IMR-90 (cell line): Measurements from ENCODE around the gene DUSP2. TPM values are rescaled to one million over a fixed set of nuclear protein-coding genes. Genes with fewer than 3 reads are reported as not detected.

ENCODE experiments used
- ATAC-seq: fragments of 200-7000 bp; cut with Tn5 transposase; 2 replicates; pipeline ENCODE4 v1.9.1; 2020; ENCODE audit warnings: low read depth, mild to moderate bottlenecking, moderate library complexity
- BruUV-seq: library from RNA; stranded (reverse); fragments of 400-500 nt; replicated peaks from 2 replicates; lab custom pipeline; 2021; lab: Mats Ljungman, UMichigan
- CTCF ChIA-PET: fragments of 300-600 bp; formaldehyde crosslinking; extraction: SDS; loops from one replicate; lab custom pipeline; 2021; ENCODE audit warnings: antibody characterized with exemption; lab: Yijun Ruan, JAX
- POLR2A ChIA-PET: fragments of 300-600 bp; sonication (Branson Sonifier 250); formaldehyde crosslinking; loops from one replicate; lab custom pipeline; 2022; ENCODE audit warnings: antibody characterized with exemption; ENCODE audit not compliant: unreplicated experiment; lab: Charles Lee
- DNase-seq: peaks from one replicate; pipeline ENCODE4 v3.0.0; 2013
- H2AFZ ChIP-seq: replicated peaks from 2 replicates; pipeline ENCODE3; 2013; ENCODE audit warnings: low read length, mild to moderate bottlenecking; ENCODE audit not compliant: poor library complexity
- H2AK5ac ChIP-seq: 2 replicates; pipeline ENCODE4 v1.6.1; 2013; ENCODE audit warnings: low read depth, low read length, inconsistent platforms
- H2AK9ac ChIP-seq: replicated peaks from 2 replicates; pipeline ENCODE3; 2013; ENCODE audit warnings: mild to moderate bottlenecking, low read depth, low read length, moderate library complexity; ENCODE audit not compliant: poor library complexity
- H2BK120ac ChIP-seq: 2 replicates; pipeline ENCODE4 v1.6.1; 2013; ENCODE audit warnings: low read depth, low read length, inconsistent platforms
- H2BK15ac ChIP-seq: 3 replicates; pipeline ENCODE4 v1.6.1; 2013; ENCODE audit warnings: low read depth, low read length, inconsistent platforms
- H2BK20ac ChIP-seq: 2 replicates; pipeline ENCODE4 v1.6.1; 2013; ENCODE audit warnings: low read depth, mild to moderate bottlenecking, inconsistent platforms, low read length, moderate library complexity
- H2BK5ac ChIP-seq: 2 replicates; pipeline ENCODE4 v1.6.1; 2013; ENCODE audit warnings: mild to moderate bottlenecking, low read depth, low read length, inconsistent platforms; ENCODE audit not compliant: poor library complexity, severe bottlenecking
- H3K14ac ChIP-seq: replicated peaks from 2 replicates; pipeline ENCODE4 v1.6.1; 2013; ENCODE audit warnings: low read depth, low read length, inconsistent platforms
- H3K18ac ChIP-seq: 2 replicates; pipeline ENCODE4 v1.6.1; 2013; ENCODE audit warnings: low read depth, low read length, control low read depth
- H3K23ac ChIP-seq: 2 replicates; pipeline ENCODE4 v1.6.1; 2013; ENCODE audit warnings: low read depth, low read length, inconsistent platforms
- H3K27ac ChIP-seq: 2 replicates; pipeline ENCODE4 v1.5.1; 2013; ENCODE audit warnings: mild to moderate bottlenecking, control low read depth, low read length; ENCODE audit not compliant: insufficient read depth
- H3K27me3 ChIP-seq: 2 replicates; pipeline ENCODE4 v1.6.1; 2013; ENCODE audit warnings: low read length; ENCODE audit not compliant: control insufficient read depth, insufficient read depth
- H3K36me3 ChIP-seq: 2 replicates; pipeline ENCODE4 v1.6.1; 2013; ENCODE audit warnings: low read length, mixed read lengths; ENCODE audit not compliant: control insufficient read depth, insufficient read depth
- H3K4ac ChIP-seq: 2 replicates; pipeline ENCODE4 v1.6.1; 2013; ENCODE audit warnings: low read depth, low read length, inconsistent platforms
- H3K4me1 ChIP-seq: 2 replicates; pipeline ENCODE4 v1.6.1; 2013; ENCODE audit warnings: low read length, mixed read lengths; ENCODE audit not compliant: control insufficient read depth, insufficient read depth
- H3K4me2 ChIP-seq: 2 replicates; pipeline ENCODE4 v1.6.1; 2013; ENCODE audit warnings: low read depth, mild to moderate bottlenecking, control low read depth, low read length, moderate library complexity
- H3K4me3 ChIP-seq: 2 replicates; pipeline ENCODE4 v1.5.1; 2013; ENCODE audit warnings: low read depth, mild to moderate bottlenecking, control low read depth, low read length, moderate library complexity; ENCODE audit not compliant: insufficient read depth
- H3K56ac ChIP-seq: 2 replicates; pipeline ENCODE4 v1.6.1; 2013; ENCODE audit warnings: low read length, inconsistent platforms; ENCODE audit not compliant: insufficient read depth; ENCODE audit errors: extremely low read depth
- H3K79me1 ChIP-seq, 2 experiments: 2 replicates each; pipeline ENCODE4 v1.6.1; 2013; ENCODE audit warnings: low read length in 2 of 2, inconsistent platforms in 1 of 2, low read depth in 1 of 2
- H3K9ac ChIP-seq: 2 replicates; pipeline ENCODE4 v1.6.1; 2013; ENCODE audit warnings: low read depth, low read length, control low read depth
- H3K9me1 ChIP-seq: 2 replicates; pipeline ENCODE4 v1.6.1; 2013; ENCODE audit warnings: low read length, inconsistent platforms; ENCODE audit not compliant: insufficient read depth
- H3K9me3 ChIP-seq: 2 replicates; pipeline ENCODE4 v1.6.1; 2013; ENCODE audit warnings: low read length; ENCODE audit not compliant: control insufficient read depth, insufficient read depth
- H4K20me1 ChIP-seq: 2 replicates; pipeline ENCODE4 v1.6.1; 2013; ENCODE audit warnings: low read length, inconsistent platforms; ENCODE audit not compliant: insufficient read depth
- H4K5ac ChIP-seq: 2 replicates; pipeline ENCODE4 v1.6.1; 2013; ENCODE audit warnings: mild to moderate bottlenecking, low read depth, low read length, control low read depth
- H4K8ac ChIP-seq, 2 experiments: 2 replicates each; pipeline ENCODE4 v1.6.1; 2013; ENCODE audit warnings: low read depth in 2 of 2, low read length in 2 of 2, control low read depth in 1 of 2, inconsistent platforms in 1 of 2
- H4K91ac ChIP-seq: 2 replicates; pipeline ENCODE4 v1.6.1; 2013; ENCODE audit warnings: low read depth, low read length, inconsistent platforms; ENCODE audit not compliant: insufficient read depth
- MXI1 ChIP-seq: IDR thresholded peaks from 2 replicates; pipeline ENCODE4 v1.6.1; 2012; ENCODE audit warnings: low read depth, mild to moderate bottlenecking, low read length, moderate library complexity, borderline replicate concordance
- RAD21 ChIP-seq: IDR thresholded peaks from 2 replicates; pipeline ENCODE4 v1.6.1; 2012; ENCODE audit warnings: low read length, improper control_type of control experiment
- RCOR1 ChIP-seq: IDR thresholded peaks from 2 replicates; pipeline ENCODE4 v1.6.1; 2012; ENCODE audit warnings: mild to moderate bottlenecking, low read length, improper control_type of control experiment; ENCODE audit not compliant: insufficient replicate concordance
- RFX5 ChIP-seq: IDR thresholded peaks from 2 replicates; pipeline ENCODE4 v1.8.0; 2012; ENCODE audit warnings: low read depth, mild to moderate bottlenecking, low read length, moderate library complexity
- USF2 ChIP-seq: fragments of 150-350 bp; IDR thresholded peaks from 2 replicates; pipeline ENCODE4 v1.6.1; 2017; ENCODE audit warnings: mild to moderate bottlenecking, antibody characterized with exemption, low read length, low read depth
- WGBS, 2 experiments: methylation state at CpG; one replicate each; pipeline versions ENCODE4 v1.1.5 to v1.1.7; 2013; ENCODE audit warnings: missing lambda C conversion rate in 2 of 2; ENCODE audit not compliant: insufficient read length in 1 of 2; ENCODE audit errors: extremely low coverage in 2 of 2; 5-methylcytosine and 5-hydroxymethylcytosine counted together
- dilution Hi-C: fragments of 300-500 bp; cut with HindIII; formaldehyde crosslinking; loops from one replicate; pipeline ENCODE4 v1.14.3; 2018; ENCODE audit warnings: low sequenced_read_pairs; ENCODE audit not compliant: unreplicated experiment
- in situ Hi-C: fragments of 300-500 bp; cut with MboI; formaldehyde crosslinking; loops from 3 replicates; pipeline ENCODE4 v1.14.3; 2019; ENCODE audit warnings: low sequenced_read_pairs, inconsistent platforms, mixed read lengths
- intact Hi-C: fragments of 100-400 bp; cut with micrococcal nuclease; formaldehyde crosslinking; loops from 2 replicates; pipeline ENCODE4 v1.10.0; 2022
- polyA plus RNA-seq, 3 experiments: library from polyadenylated mRNA; depleted of rRNA; stranded (reverse); fragments of >200 nt; gene quantifications; 2 replicates each; pipeline ENCODE4 v1.2.3, GENCODE V29; 2012; ENCODE audit warnings: low replicate concordance in 1 of 3
- total RNA-seq: library from RNA; depleted of rRNA; stranded (reverse); fragments of >200 nt; gene quantifications from 2 replicates; pipeline ENCODE4 v1.2.3, GENCODE V29; 2012
- TF ChIP-seq, protein P1 (sequence below): conservative IDR thresholded peaks from 2 replicates; pipeline ENCODE4 v1.5.1; 2012; ENCODE audit warnings: mild to moderate bottlenecking, low read depth, low read length, improper control_type of control experiment
- TF ChIP-seq, protein P2 (sequence below): fragments of 150-350 bp; IDR thresholded peaks from 2 replicates; pipeline ENCODE4 v1.6.1; 2016; ENCODE audit warnings: low read depth, mild to moderate bottlenecking, low read length, moderate library complexity, borderline replicate concordance

The DUSP2 gene
- total and polyA plus RNA-seq, 2 of the 4 experiments (the other 2 are of a cell fraction), result 1.8 to 3.8 TPM

DNA sequence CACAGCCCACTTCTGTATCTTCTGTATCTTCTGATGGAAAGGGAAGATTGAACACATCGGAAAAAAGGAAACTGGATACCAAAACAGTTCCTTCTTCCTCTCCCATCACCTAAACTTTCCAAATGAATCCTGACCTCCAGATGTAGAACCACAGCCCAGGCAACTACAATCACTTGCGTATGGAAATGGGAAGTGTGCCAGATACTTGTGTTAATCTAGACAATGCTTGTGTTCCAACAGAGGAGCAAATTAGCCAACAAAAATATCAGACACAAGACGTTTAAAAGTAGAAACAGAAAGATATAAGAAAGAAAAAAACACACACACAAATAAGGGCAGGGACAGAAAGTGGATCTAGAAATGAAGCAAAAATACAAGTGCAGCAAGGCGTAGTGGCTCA lies 31.4 kb upstream of the DUSP2 start:
- no TSS peak for BruUV-seq
- H2BK5ac ChIP-seq, result no peak overlapping the region
- no peak overlapping the region for H3K4me2 ChIP-seq
- H3K27ac ChIP-seq, result no peak overlapping the region
- H3K9me1 ChIP-seq, result 0 out of 2 replicates have a peak, but pooled peaks cover 3% of the 10 kb centered on the region
- no peak overlapping the region for H3K18ac ChIP-seq
- no peak overlapping the region for H2AFZ ChIP-seq
- DNase-seq (no peak), ATAC-seq (no peak)
- intact Hi-C loops (no loop called here), dilution Hi-C loops (no loop called here), in situ Hi-C loops (no loop called here)
- H2AK9ac ChIP-seq, result no peak overlapping the region
- ChIA-PET CTCF (no interaction called here), POLR2A (no interaction called here)
- no CpG with 5 or more reads among the region's 4 CpGs for WGBS, 2 experiments
- no peak overlapping the region for H4K8ac ChIP-seq
- no peak overlapping the region for H3K56ac ChIP-seq
- no peaks in the 10 kb centered on the region for H4K20me1 ChIP-seq
- TF ChIP-seq USF2 (no peak), MXI1 (no peak), RAD21 (no peak), RFX5 (no peak), RCOR1 (no peak)
- TF ChIP-seq, protein P1, sequence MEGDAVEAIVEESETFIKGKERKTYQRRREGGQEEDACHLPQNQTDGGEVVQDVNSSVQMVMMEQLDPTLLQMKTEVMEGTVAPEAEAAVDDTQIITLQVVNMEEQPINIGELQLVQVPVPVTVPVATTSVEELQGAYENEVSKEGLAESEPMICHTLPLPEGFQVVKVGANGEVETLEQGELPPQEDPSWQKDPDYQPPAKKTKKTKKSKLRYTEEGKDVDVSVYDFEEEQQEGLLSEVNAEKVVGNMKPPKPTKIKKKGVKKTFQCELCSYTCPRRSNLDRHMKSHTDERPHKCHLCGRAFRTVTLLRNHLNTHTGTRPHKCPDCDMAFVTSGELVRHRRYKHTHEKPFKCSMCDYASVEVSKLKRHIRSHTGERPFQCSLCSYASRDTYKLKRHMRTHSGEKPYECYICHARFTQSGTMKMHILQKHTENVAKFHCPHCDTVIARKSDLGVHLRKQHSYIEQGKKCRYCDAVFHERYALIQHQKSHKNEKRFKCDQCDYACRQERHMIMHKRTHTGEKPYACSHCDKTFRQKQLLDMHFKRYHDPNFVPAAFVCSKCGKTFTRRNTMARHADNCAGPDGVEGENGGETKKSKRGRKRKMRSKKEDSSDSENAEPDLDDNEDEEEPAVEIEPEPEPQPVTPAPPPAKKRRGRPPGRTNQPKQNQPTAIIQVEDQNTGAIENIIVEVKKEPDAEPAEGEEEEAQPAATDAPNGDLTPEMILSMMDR, result no peak
- TF ChIP-seq, protein P2, sequence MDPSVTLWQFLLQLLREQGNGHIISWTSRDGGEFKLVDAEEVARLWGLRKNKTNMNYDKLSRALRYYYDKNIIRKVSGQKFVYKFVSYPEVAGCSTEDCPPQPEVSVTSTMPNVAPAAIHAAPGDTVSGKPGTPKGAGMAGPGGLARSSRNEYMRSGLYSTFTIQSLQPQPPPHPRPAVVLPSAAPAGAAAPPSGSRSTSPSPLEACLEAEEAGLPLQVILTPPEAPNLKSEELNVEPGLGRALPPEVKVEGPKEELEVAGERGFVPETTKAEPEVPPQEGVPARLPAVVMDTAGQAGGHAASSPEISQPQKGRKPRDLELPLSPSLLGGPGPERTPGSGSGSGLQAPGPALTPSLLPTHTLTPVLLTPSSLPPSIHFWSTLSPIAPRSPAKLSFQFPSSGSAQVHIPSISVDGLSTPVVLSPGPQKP, result no peak
- H2AK5ac ChIP-seq, result no peak overlapping the region
- no peak overlapping the region for H2BK15ac ChIP-seq
- no peaks in the 10 kb centered on the region for H3K9me3 ChIP-seq
- no peaks in the 10 kb centered on the region for H3K36me3 ChIP-seq
- H4K91ac ChIP-seq, result no peak overlapping the region
- H2BK20ac ChIP-seq, result no peak overlapping the region
- no peaks in the 10 kb centered on the region for H3K27me3 ChIP-seq
- no peak overlapping the region for H3K4me3 ChIP-seq
- H2BK120ac ChIP-seq, result no peak overlapping the region
- no peak overlapping the region for H3K9ac ChIP-seq
- no peaks in the 10 kb centered on the region for H3K79me1 ChIP-seq
- no peak overlapping the region for H3K23ac ChIP-seq
- H3K4me1 ChIP-seq, result peaks cover 2% of the 10 kb centered on the region; the same call in 1 of the 2 replicates
- H3K14ac ChIP-seq, result no peak overlapping the region
- H4K5ac ChIP-seq, result no peak overlapping the region
- no peak overlapping the region for H3K4ac ChIP-seq
